ENCODE results near the gene CHRNB1.

DNA sequence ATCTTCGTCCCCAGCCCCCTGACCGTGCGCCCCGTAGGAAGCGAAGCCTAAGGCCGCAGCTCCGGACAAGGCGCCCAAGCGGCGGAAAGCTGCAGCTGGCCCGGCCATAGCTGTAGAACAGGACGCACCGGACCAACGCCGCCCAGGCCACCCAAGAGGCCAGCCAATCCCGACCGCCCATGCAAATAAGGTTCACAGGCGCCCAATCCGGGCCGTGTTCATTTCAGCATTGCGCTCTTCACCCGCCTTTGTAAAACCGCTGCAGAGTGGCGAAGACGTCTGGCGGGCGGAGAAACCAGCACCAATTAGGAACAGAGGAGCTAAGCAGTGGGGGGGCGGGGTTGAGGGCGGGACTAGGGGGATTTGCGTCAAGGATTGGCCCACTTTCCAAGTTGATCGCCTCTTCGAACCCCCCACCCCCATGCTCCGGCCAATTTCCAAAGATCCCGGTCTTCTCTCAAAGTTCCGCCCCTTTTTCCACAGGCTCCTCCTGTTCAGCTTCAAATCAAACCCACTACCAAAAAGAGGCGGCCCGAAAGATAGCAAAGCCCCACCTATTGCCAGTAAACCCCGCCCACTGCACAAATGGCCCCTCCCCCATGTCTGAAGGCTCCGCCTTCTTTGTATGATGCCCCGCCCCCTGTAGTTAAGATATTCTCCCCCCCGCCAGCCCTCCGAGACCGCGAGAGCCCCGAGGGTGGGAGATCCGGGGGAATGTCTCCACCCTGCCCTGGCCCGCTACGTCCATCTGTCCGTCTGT is 40.7 kb upstream of the CHRNB1 start, which contains the start of gene TMEM256:
- TF ChIP-seq, protein P1, sequence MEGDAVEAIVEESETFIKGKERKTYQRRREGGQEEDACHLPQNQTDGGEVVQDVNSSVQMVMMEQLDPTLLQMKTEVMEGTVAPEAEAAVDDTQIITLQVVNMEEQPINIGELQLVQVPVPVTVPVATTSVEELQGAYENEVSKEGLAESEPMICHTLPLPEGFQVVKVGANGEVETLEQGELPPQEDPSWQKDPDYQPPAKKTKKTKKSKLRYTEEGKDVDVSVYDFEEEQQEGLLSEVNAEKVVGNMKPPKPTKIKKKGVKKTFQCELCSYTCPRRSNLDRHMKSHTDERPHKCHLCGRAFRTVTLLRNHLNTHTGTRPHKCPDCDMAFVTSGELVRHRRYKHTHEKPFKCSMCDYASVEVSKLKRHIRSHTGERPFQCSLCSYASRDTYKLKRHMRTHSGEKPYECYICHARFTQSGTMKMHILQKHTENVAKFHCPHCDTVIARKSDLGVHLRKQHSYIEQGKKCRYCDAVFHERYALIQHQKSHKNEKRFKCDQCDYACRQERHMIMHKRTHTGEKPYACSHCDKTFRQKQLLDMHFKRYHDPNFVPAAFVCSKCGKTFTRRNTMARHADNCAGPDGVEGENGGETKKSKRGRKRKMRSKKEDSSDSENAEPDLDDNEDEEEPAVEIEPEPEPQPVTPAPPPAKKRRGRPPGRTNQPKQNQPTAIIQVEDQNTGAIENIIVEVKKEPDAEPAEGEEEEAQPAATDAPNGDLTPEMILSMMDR (IDR thresholded peaks at IDR 0.05) = peak in 2 of 5 experiments; percentile 47 to 57
- peak; percentile 97 to 99 for TF ChIP-seq POLR2A (IDR thresholded peaks at IDR 0.05)

Measured in tibial nerve (tissue), 3 donors.